GM19438 (cell line): ENCODE results near the gene PRKCH.

Source experiments
- ATAC-seq: cut with Tn5 transposase; IDR thresholded peaks from one replicate; pipeline ENCODE4 v1.9.1; 2021; ENCODE audit warnings: low read depth; ENCODE audit not compliant: unreplicated experiment

Gene PRKCH

GRCh38 chr14:61598980-61599379 is 277.6 kb downstream of the PRKCH start:
- no peak for ATAC-seq

- no peak for ATAC-seq
These were observed 278.6 kb downstream of the PRKCH start for GRCh38 chr14:61599942-61600341.
